Dendritic cell treated with granulocyte-macrophage colony-stimulating factor and Interleukin-4, amounts not matched to agents 40 ng/mL and 50 ng/mL, for 4 days (primary cell): ENCODE measurements around the gene TSR1.

ENCODE experiments used
- H3K27ac Mint-ChIP-seq: one replicate; pipeline ENCODE4 v1.8.0; 2022; ENCODE audit warnings: mild to moderate bottlenecking, mixed read lengths
- H3K27me3 Mint-ChIP-seq: one replicate; pipeline ENCODE4 v1.8.0; 2022; ENCODE audit warnings: mild to moderate bottlenecking, mixed read lengths
- H3K36me3 Mint-ChIP-seq: one replicate; pipeline ENCODE4 v1.8.0; 2022; ENCODE audit warnings: low read depth, mixed read lengths
- H3K4me1 Mint-ChIP-seq: one replicate; pipeline ENCODE4 v1.8.0; 2022; ENCODE audit warnings: low read depth, mixed read lengths
- H3K4me3 Mint-ChIP-seq: one replicate; pipeline ENCODE4 v1.8.0; 2022; ENCODE audit warnings: mild to moderate bottlenecking, moderate library complexity, mixed read lengths
- H3K9me3 Mint-ChIP-seq: one replicate; pipeline ENCODE4 v1.8.0; 2022; ENCODE audit warnings: mixed read lengths
- intact Hi-C: fragments of 100-400 bp; cut with micrococcal nuclease; formaldehyde crosslinking; loops from one replicate; pipeline ENCODE4 v1.15.0; 2022

Gene TSR1

GRCh38 chr17:2362881-2363280, 26.6 kb upstream of the TSR1 start:
- Mint-ChIP-seq H3K27me3 (no peaks in the 10 kb centered on the region), H3K27ac (no peak overlapping the region), H3K4me3 (no peak overlapping the region), H3K9me3 (no peaks in the 10 kb centered on the region), H3K4me1 (no peaks in the 10 kb centered on the region), H3K36me3 (peaks cover 93% of the 10 kb centered on the region)
- intact Hi-C loops: no loop called here

- no peak overlapping the region for H3K27ac Mint-ChIP-seq
- no peak overlapping the region for H3K4me3 Mint-ChIP-seq
- H3K9me3 Mint-ChIP-seq: no peaks in the 10 kb centered on the region
- no peaks in the 10 kb centered on the region for H3K27me3 Mint-ChIP-seq
- H3K36me3 Mint-ChIP-seq: peaks cover 93% of the 10 kb centered on the region
- intact Hi-C loops: no loop called here
- H3K4me1 Mint-ChIP-seq: no peaks in the 10 kb centered on the region
These were observed 26.2 kb upstream of the TSR1 start for GRCh38 chr17:2362416-2362815.

- Mint-ChIP-seq H3K9me3 (no peaks in the 10 kb centered on the region), H3K4me3 (no peak overlapping the region), H3K4me1 (no peaks in the 10 kb centered on the region), H3K27ac (no peak overlapping the region), H3K27me3 (no peaks in the 10 kb centered on the region), H3K36me3 (peaks cover 90% of the 10 kb centered on the region)
- intact Hi-C loops: no loop called here
These were observed 25.8 kb upstream of the TSR1 start for GRCh38 chr17:2362016-2362415.

GRCh38 chr17:2361010-2361760, 24.9 kb upstream of the TSR1 start:
- Mint-ChIP-seq H3K27ac (no peak overlapping the region), H3K9me3 (no peaks in the 10 kb centered on the region), H3K27me3 (no peaks in the 10 kb centered on the region), H3K36me3 (peaks cover 81% of the 10 kb centered on the region), H3K4me1 (no peaks in the 10 kb centered on the region), H3K4me3 (no peak overlapping the region)
- intact Hi-C loops: no loop called here

- H3K36me3 Mint-ChIP-seq: peaks cover 49% of the 10 kb centered on the region
- no peak overlapping the region for H3K27ac Mint-ChIP-seq
- H3K4me3 Mint-ChIP-seq: no peak overlapping the region
- H3K9me3 Mint-ChIP-seq: no peaks in the 10 kb centered on the region
- intact Hi-C loops: no loop called here
- H3K27me3 Mint-ChIP-seq: no peaks in the 10 kb centered on the region
- no peaks in the 10 kb centered on the region for H3K4me1 Mint-ChIP-seq
These were observed 21.7 kb upstream of the TSR1 start for GRCh38 chr17:2357931-2358434.

GRCh38 chr17:2357237-2357636, 21.0 kb upstream of the TSR1 start:
- no peaks in the 10 kb centered on the region for H3K9me3 Mint-ChIP-seq
- H3K27me3 Mint-ChIP-seq: no peaks in the 10 kb centered on the region
- intact Hi-C loops: no loop called here
- H3K4me1 Mint-ChIP-seq: no peaks in the 10 kb centered on the region
- peaks cover 45% of the 10 kb centered on the region for H3K36me3 Mint-ChIP-seq
- no peak overlapping the region for H3K4me3 Mint-ChIP-seq
- no peak overlapping the region for H3K27ac Mint-ChIP-seq

- Mint-ChIP-seq H3K27me3 (no peaks in the 10 kb centered on the region), H3K4me3 (no peak overlapping the region), H3K36me3 (peaks cover 35% of the 10 kb centered on the region), H3K9me3 (no peaks in the 10 kb centered on the region), H3K27ac (no peak overlapping the region), H3K4me1 (no peaks in the 10 kb centered on the region)
- intact Hi-C loops: no loop called here
These were observed 18.1 kb upstream of the TSR1 start for GRCh38 chr17:2354311-2354710.

- intact Hi-C loops: no loop called here
- H3K4me3 Mint-ChIP-seq: no peak overlapping the region
- H3K9me3 Mint-ChIP-seq: no peaks in the 10 kb centered on the region
- no peak overlapping the region for H3K27ac Mint-ChIP-seq
- H3K36me3 Mint-ChIP-seq: peaks cover 30% of the 10 kb centered on the region
- H3K4me1 Mint-ChIP-seq: no peaks in the 10 kb centered on the region
- H3K27me3 Mint-ChIP-seq: no peaks in the 10 kb centered on the region
These were observed 15.0 kb upstream of the TSR1 start for GRCh38 chr17:2351269-2351668.

GRCh38 chr17:2347805-2348685, 11.8 kb upstream of the TSR1 start:
- intact Hi-C loops: no loop called here
- H3K4me1 Mint-ChIP-seq: no peaks in the 10 kb centered on the region
- H3K9me3 Mint-ChIP-seq: no peaks in the 10 kb centered on the region
- peaks cover 63% of the 10 kb centered on the region for H3K36me3 Mint-ChIP-seq
- H3K4me3 Mint-ChIP-seq: no peak overlapping the region
- H3K27me3 Mint-ChIP-seq: no peaks in the 10 kb centered on the region
- no peak overlapping the region for H3K27ac Mint-ChIP-seq

GRCh38 chr17:2346475-2346874, 10.2 kb upstream of the TSR1 start:
- no peak overlapping the region for H3K4me3 Mint-ChIP-seq
- no peaks in the 10 kb centered on the region for H3K4me1 Mint-ChIP-seq
- H3K27me3 Mint-ChIP-seq: no peaks in the 10 kb centered on the region
- intact Hi-C loops: no loop called here
- H3K9me3 Mint-ChIP-seq: no peaks in the 10 kb centered on the region
- H3K27ac Mint-ChIP-seq: no peak overlapping the region
- peaks cover 69% of the 10 kb centered on the region for H3K36me3 Mint-ChIP-seq

GRCh38 chr17:2344528-2344927, 8.3 kb upstream of the TSR1 start:
- no peak overlapping the region for H3K27ac Mint-ChIP-seq
- intact Hi-C loops: no loop called here

GRCh38 chr17:2343421-2343820, 7.2 kb upstream of the TSR1 start:
- Mint-ChIP-seq H3K4me3 (no peak overlapping the region), H3K27ac (no peak overlapping the region), H3K36me3 (peaks cover 60% of the 10 kb centered on the region), H3K9me3 (no peaks in the 10 kb centered on the region), H3K27me3 (no peaks in the 10 kb centered on the region), H3K4me1 (peaks cover 2% of the 10 kb centered on the region)
- intact Hi-C loops: no loop called here

More at GRCh38 chr17:2344528-2344927, 8.3 kb upstream of the TSR1 start:
- Mint-ChIP-seq H3K4me3 (no peak overlapping the region), H3K9me3 (no peaks in the 10 kb centered on the region), H3K36me3 (peaks cover 63% of the 10 kb centered on the region), H3K4me1 (no peaks in the 10 kb centered on the region), H3K27me3 (no peaks in the 10 kb centered on the region)

- Mint-ChIP-seq H3K4me3 (peak overlapping the region; percentile 62), H3K27me3 (no peaks in the 10 kb centered on the region), H3K36me3 (peaks cover 23% of the 10 kb centered on the region), H3K27ac (peak overlapping the region; percentile 26), H3K4me1 (peaks cover 27% of the 10 kb centered on the region), H3K9me3 (no peaks in the 10 kb centered on the region)
- intact Hi-C loops: no loop called here
These were observed 2.0 kb upstream of the TSR1 start for GRCh38 chr17:2338315-2338657.

GRCh38 chr17:2337544-2338314, 1.5 kb upstream of the TSR1 start:
- peaks cover 27% of the 10 kb centered on the region for H3K4me1 Mint-ChIP-seq
- no peaks in the 10 kb centered on the region for H3K27me3 Mint-ChIP-seq
- H3K9me3 Mint-ChIP-seq: no peaks in the 10 kb centered on the region
- H3K36me3 Mint-ChIP-seq: peaks cover 17% of the 10 kb centered on the region
- H3K27ac Mint-ChIP-seq: peak overlapping the region; percentile 85
- intact Hi-C loops: no loop called here
- peak overlapping the region; percentile 94 for H3K4me3 Mint-ChIP-seq
